HG03460 (cell line): Measurements from ENCODE around the gene ALDOA.
"Not testable (repeated sequence)": the region's sequence is repeated elsewhere in the genome, so short reads cannot be mapped to it uniquely, and the experiment has no call there.

ENCODE experiments used
- ATAC-seq: cut with Tn5 transposase; IDR thresholded peaks from one replicate; pipeline ENCODE4 v1.9.1; 2021; ENCODE audit not compliant: unreplicated experiment

The ALDOA gene

DNA sequence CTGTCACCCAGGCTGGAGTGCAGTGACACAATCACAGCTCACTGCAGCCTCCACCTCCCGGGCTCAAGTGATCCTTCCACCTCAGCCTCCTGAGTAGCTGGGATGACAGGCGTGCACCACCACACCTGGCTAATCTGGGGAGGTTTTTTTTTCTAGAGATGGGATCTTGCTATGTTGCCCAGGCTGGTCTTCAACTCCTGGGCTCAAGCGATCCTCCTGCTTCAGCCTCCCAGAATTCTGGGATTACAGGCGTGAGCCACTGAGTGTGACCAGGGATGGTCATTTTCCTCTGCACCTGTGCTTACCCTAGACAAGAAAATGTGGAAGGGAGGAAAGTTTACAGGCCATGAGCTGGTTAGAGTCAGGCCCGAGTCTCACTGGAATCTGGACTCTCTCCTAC is 24.9 kb upstream of the ALDOA start:
- ATAC-seq = not testable (repeated sequence)

DNA sequence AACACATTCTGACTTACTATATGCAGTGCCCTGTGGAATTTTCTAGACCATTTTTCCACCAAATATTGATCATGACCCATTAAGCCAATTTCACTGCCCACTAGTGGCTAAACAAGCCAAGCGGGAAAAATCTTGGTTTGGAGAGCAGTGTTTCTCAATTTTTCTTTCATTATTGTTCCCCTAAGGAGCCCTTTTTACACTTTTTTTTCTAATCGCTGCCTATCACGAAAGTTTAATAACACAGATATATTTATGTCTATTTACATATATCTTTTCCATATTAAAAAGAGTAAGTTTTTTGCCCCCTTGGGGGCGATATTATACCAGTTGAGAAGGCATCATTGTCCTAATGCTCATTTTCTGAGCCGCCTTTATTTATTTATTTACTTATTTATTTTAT is 23.7 kb upstream of the ALDOA start:
- ATAC-seq = no peak

DNA sequence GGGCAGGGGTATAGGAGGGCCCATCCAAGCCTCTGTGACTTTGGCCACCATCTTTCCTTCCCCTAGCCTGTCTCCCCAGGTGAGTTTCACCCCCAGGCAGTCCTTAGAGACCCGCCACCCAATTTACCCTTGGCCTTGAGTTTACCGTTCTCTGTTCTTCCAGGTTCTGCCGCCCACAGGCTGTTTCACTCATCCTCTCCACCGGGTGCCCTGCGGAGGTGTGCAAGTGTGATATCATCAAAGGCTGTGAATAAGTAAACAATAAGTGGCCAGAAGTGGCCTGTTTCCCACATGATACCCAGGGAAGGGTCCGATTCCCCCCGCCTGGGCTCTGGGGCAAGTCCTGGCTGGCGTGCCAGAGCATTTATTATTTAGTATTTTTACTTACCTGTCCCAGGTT is 19.4 kb upstream of the ALDOA start:
- no peak for ATAC-seq

DNA sequence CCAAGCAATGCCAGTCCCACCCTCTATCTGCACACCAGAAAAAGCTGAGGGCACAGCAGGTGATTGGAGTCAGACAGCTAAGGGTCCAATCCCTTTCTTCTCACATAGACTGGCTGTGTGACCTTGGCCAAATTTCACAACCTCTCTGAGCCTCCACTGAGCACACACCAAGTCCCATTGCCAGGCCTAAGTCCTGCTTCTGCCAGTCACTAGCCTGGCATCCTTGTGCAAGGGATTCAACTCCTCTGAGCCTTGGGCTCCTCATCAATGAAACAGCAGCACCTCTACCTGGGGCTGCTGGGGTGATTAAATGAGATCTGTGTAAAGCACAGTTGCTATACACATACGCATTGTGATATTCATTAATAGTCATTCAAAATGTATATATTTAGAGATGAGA is 19.0 kb upstream of the ALDOA start:
- ATAC-seq = no peak

DNA sequence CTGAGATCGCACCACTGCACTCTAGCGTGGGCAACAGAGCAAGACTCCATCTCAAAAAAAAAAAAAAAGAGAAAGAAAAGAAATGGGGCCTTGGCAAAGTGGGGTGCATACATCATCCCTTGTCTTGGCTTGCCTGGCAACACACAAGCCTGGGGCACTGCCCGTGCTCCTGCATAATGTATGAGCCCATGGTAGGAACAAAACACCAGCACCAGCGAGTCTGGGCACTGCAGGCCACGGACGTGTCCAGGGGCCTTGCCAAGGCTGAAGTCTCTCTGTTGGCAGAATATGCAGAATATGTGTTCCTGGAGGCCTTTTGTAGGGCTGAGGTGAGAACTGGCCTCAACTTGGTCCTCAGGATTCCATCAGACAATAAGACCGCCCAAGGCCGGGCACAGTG is 15.7 kb upstream of the ALDOA start:
- ATAC-seq = no peak

DNA sequence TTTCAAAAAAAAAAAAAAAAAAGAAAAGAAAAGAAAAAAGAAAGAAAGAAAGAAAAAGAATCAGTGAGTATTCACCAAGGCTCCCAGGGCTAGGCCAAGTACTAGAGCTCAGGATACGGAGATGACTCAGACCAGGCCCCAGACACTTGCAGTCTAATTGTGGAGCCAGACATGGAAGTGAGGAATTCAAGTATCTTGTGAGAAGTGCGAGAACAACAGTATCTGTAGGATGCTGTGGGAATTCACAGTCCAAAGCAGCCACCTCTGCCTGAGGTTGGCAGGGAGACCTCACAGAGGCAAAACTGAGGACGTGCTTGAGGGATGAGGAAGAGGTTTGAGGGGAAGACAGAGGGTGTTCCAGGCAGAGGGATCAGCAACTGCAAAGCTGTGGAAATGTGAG is 14.0 kb upstream of the ALDOA start:
- no peak for ATAC-seq

DNA sequence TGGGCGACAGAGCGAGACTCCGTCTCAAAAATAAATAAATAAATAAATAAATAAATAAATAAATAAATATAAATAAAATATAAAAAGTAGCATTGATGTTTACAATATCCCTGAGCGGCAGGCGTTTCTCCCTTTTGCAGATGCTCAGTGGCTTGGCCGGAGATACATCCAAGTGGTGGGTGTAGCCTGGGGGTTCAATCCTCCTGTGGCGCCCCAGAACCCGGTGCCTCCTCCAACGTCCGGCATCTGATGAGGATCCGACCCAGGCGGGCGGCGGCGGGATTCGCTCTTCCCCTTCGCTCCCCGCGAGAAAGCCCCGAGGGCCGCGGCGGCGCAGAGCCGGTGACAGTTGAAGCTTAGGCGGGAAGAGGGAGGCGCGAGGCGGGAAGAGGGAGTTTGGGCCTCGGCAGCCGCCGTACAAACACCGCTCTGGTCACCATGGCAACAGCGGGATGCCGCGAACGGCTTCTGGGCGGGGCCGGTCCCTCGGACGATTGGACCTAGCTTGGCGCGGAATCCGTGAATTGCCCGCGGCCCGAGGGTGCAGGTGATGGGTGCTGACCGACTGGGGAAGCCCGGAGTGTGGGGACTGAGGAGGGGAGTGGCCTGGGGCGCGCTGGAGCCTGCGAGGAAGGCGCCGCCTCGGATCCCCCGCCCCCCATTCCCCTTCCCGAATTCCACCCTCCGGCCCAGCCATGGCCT is 12.7 kb upstream of the ALDOA start:
- ATAC-seq = peak; percentile 60

DNA sequence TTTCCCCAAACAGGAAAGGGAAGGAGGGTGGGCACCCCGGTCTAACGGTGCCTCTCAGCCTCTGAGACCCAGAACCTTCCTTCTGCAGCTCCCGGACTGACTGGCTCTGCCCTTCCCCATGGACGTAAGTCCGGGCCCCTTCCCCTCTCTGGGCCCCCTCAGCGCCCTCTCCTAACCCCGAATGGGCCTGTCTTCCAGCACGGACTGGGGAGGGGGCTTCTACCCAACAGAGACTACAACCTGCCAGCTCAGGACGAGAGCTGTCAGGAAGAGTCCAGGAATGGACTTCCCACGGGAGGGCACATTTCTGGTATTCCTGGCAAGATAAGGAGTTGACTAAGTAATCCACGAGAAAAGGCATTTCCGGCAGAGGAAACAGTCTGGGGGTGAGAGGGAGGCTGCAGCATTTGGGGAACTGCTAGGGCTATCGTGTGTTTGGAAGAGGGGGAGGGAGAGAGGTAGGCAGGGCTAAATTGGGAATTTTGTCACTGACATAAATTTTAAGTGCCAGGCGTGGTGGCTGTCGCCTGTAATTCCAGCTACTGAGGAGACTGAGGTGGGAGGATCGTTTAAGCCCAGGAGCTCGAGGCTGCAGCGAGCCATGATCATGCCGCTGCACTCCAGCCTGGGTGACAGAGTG is 12.1 kb upstream of the ALDOA start:
- ATAC-seq = peak; percentile 14

DNA sequence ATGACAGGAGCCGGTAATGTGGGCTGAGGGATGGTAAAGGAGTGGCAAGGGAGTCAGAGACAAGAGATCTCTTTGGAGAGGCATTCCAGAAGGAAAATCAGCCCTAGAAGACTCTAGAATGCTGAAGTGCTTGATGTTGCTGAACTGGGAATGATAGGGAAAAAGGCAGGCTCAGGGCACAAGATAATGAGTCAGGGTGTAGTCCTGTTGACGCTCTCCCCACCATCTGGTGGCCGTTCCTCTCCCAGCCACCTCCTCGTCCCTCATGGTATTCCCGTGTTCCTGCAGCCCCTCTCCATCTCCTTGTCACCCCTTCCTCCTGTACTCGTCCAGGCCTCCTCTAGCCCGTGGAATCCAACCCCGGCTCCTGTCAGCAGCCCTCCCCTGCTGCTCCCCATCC is 11.1 kb upstream of the ALDOA start:
- ATAC-seq = no peak

DNA sequence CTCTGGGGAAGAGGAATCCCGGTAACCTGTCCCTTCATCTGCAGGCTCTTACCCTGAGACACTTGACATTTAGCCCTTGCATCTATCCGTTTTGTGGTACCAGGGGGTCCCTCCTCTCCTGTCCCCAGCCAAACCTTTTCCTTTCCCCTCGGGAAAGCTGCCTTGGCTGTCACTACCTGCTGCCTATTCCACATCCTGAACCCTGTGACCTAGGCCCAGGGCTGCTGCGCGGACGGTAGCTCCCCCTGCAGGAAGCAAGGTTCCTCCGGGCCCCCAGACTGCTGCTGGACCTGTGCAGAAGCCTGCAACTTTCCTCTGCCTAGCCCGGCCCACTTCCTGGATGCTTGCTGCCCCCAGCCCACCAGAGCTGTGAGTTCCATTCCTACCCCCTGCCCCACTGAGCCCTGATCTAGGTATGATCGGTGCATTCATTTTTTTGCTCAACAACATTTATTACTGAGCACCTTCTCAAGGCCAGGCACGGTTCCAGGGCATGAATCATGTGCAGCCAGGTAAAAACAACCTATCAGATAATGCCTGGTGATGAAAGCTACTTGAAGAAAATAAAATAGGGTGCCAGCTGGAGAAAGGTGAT is 10.5 kb upstream of the ALDOA start:
- ATAC-seq = no peak

DNA sequence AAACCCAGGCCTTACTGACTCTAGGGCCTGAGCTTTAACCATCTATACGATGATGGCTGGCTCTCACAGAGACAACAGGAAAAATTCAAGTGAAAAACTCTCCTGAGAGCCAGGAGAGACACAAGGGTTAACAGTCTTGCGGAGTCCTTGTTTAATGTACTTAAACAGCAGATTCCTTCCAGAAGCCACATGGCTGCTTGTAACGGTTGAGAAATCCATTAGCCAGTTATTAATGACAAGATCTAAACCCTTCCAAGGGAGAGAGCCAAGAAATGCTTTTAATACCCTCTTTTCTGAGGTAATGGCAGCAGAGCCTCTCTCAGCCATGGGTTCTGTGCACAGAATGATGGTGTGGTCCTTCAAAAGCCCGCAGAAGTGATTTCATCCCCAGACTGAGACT is 5.2 kb upstream of the ALDOA start:
- no peak for ATAC-seq

DNA sequence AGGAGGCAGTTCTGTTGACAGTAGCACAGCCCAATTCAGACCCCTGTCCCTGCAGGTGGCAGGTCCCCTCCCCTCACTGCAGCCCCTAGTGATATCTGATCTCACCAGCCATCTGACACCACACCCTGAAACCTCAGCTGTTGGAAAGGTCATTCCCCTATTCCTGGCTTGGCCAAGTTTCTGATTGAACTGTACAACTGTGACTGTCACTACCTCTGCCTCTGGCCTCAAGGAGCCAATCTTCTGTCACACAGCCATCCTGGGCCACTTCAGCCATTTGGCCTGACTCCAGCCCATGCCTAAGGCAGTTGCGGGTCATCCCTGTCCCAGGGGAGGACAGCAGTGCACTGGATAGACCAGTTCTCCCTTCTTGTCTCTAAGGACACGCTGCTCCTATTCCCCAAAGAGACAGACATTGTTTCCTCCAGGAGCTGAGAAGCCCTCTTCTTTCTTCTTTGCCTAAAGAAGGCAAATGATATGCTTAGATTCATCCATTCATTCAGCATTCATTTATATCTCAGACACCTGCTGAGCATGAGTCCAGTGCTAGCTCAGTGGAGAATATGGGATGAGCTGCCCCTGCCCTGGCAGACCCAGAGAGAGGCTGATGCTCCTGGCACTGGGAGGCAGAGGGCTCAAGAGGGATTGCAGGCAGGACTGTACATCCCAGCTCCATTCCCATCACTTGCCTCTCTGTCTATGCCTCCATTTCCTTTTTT is 4.6 kb upstream of the ALDOA start:
- no peak for ATAC-seq

DNA sequence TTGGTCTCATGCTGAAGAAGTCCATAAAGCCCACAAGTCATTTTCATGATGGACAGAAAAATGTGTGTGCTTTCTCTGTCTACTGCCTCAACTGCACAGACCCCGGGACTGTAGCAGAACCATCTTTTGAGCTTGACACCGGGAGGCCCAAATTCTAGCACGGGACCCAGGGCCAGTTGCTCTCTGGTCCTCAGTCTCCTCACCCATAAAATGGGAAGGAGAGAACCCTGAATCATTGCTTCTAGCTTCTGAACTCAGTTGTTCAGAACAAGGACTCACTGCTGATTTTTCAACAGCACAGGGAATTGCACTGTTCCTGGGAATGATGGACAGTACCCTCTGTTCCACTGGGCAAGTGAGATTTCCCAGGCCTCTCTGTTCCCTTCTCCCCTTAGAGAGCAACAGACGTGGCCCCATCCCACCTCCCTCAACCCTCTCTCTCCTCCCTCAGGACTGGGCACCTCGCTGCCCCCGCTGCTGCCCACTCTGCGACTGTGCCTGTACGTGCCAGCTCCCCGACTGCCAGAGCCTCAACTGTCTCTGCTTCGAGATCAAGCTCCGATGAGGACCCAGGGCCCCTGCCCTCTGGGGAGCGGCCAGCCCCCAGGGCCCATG is 2.2 kb upstream of the ALDOA start:
- no peak for ATAC-seq

DNA sequence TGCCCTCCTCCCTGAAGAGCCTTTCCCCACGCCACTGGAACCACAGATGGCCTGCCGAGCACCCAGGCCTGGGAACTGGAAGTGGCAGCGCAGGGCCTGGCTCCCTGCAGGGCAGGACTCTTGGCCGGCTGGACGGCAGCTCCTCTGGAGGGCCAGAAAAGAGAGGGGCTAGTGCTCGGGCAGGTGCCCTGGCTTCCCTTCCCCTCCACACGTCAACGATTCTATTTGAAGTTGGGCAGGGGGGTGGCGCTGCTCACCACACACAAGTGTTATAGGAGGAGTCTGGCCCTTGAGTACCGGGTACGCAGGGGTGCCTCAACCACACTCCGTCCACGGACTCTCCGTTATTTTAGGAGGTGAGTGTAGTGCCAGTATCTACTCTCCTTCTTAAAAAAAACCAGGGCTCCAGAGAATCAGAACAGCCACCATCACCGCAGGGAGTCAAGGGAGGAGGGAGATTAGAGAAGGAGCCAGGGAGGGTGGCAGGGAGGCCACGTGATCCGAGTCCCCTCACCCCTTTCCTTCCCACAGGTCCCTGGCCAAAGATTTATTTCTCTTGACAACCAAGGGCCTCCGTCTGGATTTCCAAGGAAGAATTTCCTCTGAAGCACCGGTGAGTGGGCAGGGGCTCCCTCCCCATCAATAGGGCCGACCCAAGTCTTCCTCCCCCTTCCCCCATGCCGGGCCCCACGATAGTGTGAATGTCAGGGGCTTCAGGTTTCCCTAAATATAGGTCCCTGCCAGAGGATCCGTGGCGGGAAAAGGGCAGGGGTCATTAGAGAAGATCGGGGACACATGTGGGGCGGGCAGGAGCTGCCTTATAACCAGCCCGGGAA is 1.4 kb upstream of the ALDOA start:
- peak; percentile 40 for ATAC-seq

DNA sequence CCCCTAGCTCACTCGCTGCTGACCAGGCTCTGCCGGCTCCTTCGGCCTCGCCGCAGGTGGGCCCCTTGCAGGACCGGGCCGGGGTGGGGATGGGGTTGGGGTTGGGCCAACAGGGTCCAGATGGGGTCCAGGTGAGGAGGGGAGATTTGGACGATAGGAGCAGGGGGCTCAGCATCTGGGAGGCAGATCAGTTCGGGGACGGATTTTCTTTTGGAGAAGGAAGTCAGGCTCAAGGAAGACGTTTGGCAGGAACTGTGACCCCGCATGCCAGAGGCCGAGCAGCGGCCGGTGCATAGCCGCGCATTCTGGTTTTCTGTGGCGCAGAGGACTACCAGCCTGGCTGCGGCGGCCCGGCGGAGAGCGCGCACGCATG is 845 bp upstream of the ALDOA start:
- no peak for ATAC-seq

DNA sequence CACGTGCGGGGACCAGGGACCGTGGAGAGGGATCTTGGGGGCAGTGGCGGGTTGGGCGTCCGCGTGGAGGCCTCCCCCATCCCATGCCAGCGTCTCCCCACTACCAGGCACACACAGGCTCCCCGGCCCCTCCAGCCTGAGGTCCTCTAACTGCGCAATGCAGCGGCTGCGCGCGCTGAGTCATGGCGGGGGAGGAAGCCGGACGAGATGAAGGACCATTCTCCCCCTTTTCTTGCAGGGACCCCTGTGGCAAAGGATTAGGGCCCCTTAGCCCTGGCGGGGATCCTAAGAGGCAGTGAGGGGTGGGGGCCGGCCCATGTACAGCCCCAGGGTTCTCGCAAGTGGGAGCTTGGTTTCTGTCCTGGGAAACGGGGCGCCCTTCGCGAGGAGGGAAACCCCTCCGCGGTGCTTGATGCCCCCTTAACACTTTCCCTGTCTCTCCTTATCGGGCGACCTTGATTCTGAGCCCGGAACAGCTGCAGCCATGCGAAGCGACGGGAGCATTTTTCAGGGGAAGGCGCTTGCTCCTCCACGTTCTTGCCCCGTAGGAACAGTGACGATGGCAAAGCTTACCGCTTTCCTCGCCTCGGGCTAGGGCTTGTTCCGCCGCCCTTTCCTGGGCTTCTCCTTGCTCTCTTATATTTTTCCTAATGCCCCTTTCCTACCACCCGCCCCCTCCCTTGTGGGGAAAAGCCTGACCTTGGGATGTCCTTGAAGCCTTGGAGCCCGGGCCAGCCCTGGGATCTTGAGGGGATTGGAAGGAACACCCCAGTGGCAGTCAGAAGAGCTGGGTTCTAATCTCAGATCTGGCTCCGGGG is 592 bp downstream of the ALDOA start:
- no peak for ATAC-seq

DNA sequence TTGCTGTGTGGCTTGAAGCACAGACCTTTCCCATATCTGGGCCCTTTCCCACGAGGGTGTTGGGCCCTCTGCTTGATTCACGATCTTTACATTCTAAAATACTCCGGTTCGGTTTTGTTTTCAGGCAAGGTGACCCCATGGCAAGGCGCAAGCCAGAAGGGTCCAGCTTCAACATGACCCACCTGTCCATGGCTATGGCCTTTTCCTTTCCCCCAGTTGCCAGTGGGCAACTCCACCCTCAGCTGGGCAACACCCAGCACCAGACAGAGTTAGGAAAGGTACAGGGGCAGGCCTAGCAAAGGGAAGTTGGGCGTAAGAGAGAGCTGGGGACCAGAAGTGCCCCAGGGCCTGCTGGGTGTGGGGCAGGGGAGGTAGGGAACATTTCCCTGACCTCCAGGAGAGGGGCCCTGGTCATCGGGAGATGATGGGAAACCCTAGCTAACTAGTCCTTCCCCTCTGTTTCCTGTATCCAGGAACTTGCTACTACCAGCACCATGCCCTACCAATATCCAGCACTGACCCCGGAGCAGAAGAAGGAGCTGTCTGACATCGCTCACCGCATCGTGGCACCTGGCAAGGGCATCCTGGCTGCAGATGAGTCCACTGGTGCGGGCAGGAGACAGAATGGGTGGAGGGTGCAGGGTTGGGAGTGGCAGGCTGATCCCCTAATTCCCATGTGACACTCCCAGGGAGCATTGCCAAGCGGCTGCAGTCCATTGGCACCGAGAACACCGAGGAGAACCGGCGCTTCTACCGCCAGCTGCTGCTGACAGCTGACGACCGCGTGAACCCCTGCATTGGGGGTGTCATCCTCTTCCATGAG is 1.4 kb downstream of the ALDOA start:
- no peak for ATAC-seq

DNA sequence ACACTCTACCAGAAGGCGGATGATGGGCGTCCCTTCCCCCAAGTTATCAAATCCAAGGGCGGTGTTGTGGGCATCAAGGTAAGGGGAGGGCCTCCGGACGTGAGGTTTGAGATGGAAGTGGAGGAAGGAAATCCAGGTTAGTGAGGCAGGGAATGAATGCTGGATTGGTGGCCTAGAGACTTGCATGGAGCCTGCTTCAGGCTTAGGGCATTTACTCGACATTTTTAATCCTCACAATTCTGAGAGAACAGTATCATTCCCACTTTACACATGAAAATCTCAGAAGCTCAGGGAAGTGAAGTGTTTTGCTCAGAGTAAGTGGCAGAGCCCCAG is 2.0 kb downstream of the ALDOA start:
- ATAC-seq = no peak

DNA sequence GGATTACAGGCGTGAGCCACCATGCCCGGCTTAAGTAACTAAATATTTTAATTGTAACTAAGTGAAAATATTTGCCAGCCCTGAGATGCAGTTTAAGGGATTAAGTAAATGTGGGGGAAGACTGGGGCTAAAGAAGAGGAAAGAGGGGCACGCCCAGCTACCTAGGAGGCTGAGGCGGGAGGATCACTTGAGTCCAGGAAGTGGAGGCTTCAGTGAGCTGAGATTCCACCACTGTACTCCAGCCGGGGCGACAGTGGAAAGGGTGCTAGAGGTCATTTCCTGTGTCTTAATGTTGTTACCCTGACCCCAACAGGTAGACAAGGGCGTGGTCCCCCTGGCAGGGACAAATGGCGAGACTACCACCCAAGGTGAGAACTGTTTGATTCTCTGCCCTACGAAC is 2.8 kb downstream of the ALDOA start:
- no peak for ATAC-seq
